Gastrocnemius medialis (tissue), 4 donors: ENCODE results near the gene VSTM2B.

Experiments used
- CTCF ChIP-seq, 5 experiments: fragments of 450-650 bp in 3 of 5; fragments of 200-600 bp in 2 of 5; sonication (generic) in 2 of 5; IDR thresholded peaks in 4 of 5; conservative IDR thresholded peaks in 1 of 5; 1 replicate in 4 of 5; 2 replicates in 1 of 5; pipeline ENCODE4 v1.5.1; 2016 to 2019; ENCODE audit warnings: antibody characterized with exemption in 5 of 5, mild to moderate bottlenecking in 3 of 5, moderate library complexity in 3 of 5
- POLR2A ChIP-seq, 2 donors: fragments of 450-650 bp; IDR thresholded peaks; one replicate each; pipeline ENCODE4 v1.6.1; 2017; ENCODE audit warnings: antibody characterized with exemption in 2 of 2, mild to moderate bottlenecking in 2 of 2, moderate library complexity in 2 of 2

GRCh38 chr19:29610213-29610573, 84.4 kb downstream of the VSTM2B start:
- TF ChIP-seq CTCF (IDR thresholded peaks at IDR 0.05 in 4 of 5, conservative IDR thresholded peaks at IDR 0.05 in 1 of 5) (no peak), POLR2A (IDR thresholded peaks at IDR 0.05) (no peak)
